WTC11 (cell line): ENCODE results near the gene CYP24A1. TPM values are rescaled to one million over a fixed set of nuclear protein-coding genes. Genes with fewer than 3 reads are reported as not detected.

Source experiments
- ATAC-seq: fragments of 200-7000 bp; cut with Tn5 transposase; 2 replicates; pipeline ENCODE4 v1.10.0; 2021; ENCODE audit warnings: mild to moderate bottlenecking, moderate library complexity
- CTCF ChIA-PET: fragments of 300-600 bp; sonication (Branson Sonifier 250); formaldehyde crosslinking; loops from one replicate; lab custom pipeline; 2021; ENCODE audit warnings: antibody characterized with exemption; lab: Charles Lee
- POLR2A ChIA-PET: fragments of 350-600 bp; sonication (Branson Sonifier 250); formaldehyde crosslinking; loops from one replicate; lab custom pipeline; 2021; ENCODE audit warnings: antibody characterized with exemption; lab: Charles Lee
- DNase-seq: peaks from one replicate; pipeline ENCODE4 v3.0.0; 2021; ENCODE audit warnings: low spot score
- H3K27ac Mint-ChIP-seq: 2 replicates; pipeline ENCODE4 v1.8.0; 2021; ENCODE audit warnings: mixed read lengths
- H3K27me3 Mint-ChIP-seq: 2 replicates; pipeline ENCODE4 v1.8.0; 2021; ENCODE audit warnings: low read depth, mild to moderate bottlenecking, moderate library complexity, mixed read lengths
- H3K36me3 Mint-ChIP-seq: 2 replicates; pipeline ENCODE4 v1.8.0; 2021; ENCODE audit warnings: mixed read lengths
- H3K4me1 Mint-ChIP-seq: 2 replicates; pipeline ENCODE4 v1.8.0; 2022; ENCODE audit warnings: mixed read lengths
- H3K4me3 Mint-ChIP-seq: 2 replicates; pipeline ENCODE4 v1.8.0; 2021; ENCODE audit warnings: mild to moderate bottlenecking, moderate library complexity, mixed read lengths
- H3K9me3 Mint-ChIP-seq: 2 replicates; pipeline ENCODE4 v1.8.0; 2021; ENCODE audit warnings: mixed read lengths
- EMX1 ChIP-seq: fragments of 250-450 bp; sonication (Bioruptor Pico); IDR thresholded peaks from 2 replicates; pipeline ENCODE4 v1.8.0; 2021; ENCODE audit warnings: mild to moderate bottlenecking
- GRHL2 ChIP-seq: fragments of 250-450 bp; sonication (Bioruptor Pico); IDR thresholded peaks from 2 replicates; pipeline ENCODE4 v1.8.0; 2022; ENCODE audit warnings: mild to moderate bottlenecking, moderate library complexity; ENCODE audit not compliant: insufficient replicate concordance, severe bottlenecking
- KAT7 ChIP-seq: sonication (generic); formaldehyde crosslinking; IDR thresholded peaks from 2 replicates; pipeline ENCODE4 v1.8.1; 2023; ENCODE audit warnings: missing genetic modification reagents, mild to moderate bottlenecking, borderline replicate concordance
- NR3C1 ChIP-seq: sonication (generic); formaldehyde crosslinking; conservative IDR thresholded peaks from 2 replicates; pipeline ENCODE4 v1.8.1; 2023; ENCODE audit warnings: low read depth, mild to moderate bottlenecking, missing genetic modification reagents
- ZBTB21 ChIP-seq: sonication (generic); formaldehyde crosslinking; IDR thresholded peaks from 2 replicates; pipeline ENCODE4 v1.8.1; 2023; ENCODE audit warnings: mild to moderate bottlenecking, missing genetic modification reagents, borderline replicate concordance
- ZNF121 ChIP-seq: sonication (generic); formaldehyde crosslinking; IDR thresholded peaks from 2 replicates; pipeline ENCODE4 v1.8.0; 2023; ENCODE audit warnings: missing genetic modification reagents
- ZNF396 ChIP-seq: fragments of 250-450 bp; sonication (Bioruptor Pico); IDR thresholded peaks from 2 replicates; pipeline ENCODE4 v1.8.0; 2021; ENCODE audit warnings: mild to moderate bottlenecking, moderate library complexity, borderline replicate concordance
- ZNF671 ChIP-seq: fragments of 250-450 bp; sonication (Bioruptor Pico); IDR thresholded peaks from 2 replicates; pipeline ENCODE4 v1.8.0; 2021; ENCODE audit warnings: mild to moderate bottlenecking
- total RNA-seq: library from RNA; stranded (reverse); gene quantifications from 3 replicates; pipeline ENCODE4 v1.2.3, GENCODE V29; 2021
- TF ChIP-seq, protein P1 (sequence below): fragments of 250-450 bp; sonication (Bioruptor Pico); IDR thresholded peaks from 2 replicates; pipeline ENCODE4 v1.9.0; 2021; ENCODE audit warnings: mild to moderate bottlenecking, borderline replicate concordance
- TF ChIP-seq, protein P2 (sequence below): sonication (generic); formaldehyde crosslinking; IDR thresholded peaks from 2 replicates; pipeline ENCODE4 v1.8.0; 2022; ENCODE audit warnings: missing genetic modification reagents
- TF ChIP-seq, protein P3 (sequence below): sonication (generic); formaldehyde crosslinking; IDR thresholded peaks from 2 replicates; pipeline ENCODE4 v1.8.1; 2023; ENCODE audit warnings: mild to moderate bottlenecking, missing genetic modification reagents
- TF ChIP-seq, protein P4 (sequence below): sonication (generic); formaldehyde crosslinking; IDR thresholded peaks from 2 replicates; pipeline ENCODE4 v1.8.1; 2023; ENCODE audit warnings: mild to moderate bottlenecking, moderate library complexity, missing genetic modification reagents
- TF ChIP-seq, protein P5 (sequence below): fragments of 250-450 bp; sonication (Bioruptor Pico); IDR thresholded peaks from 2 replicates; pipeline ENCODE4 v2.1.2; 2022; ENCODE audit warnings: mild to moderate bottlenecking, moderate library complexity
- TF ChIP-seq, protein P6 (sequence below): fragments of 250-450 bp; sonication (Bioruptor Pico); conservative IDR thresholded peaks from 2 replicates; pipeline ENCODE4 v1.9.0; 2021; ENCODE audit warnings: mild to moderate bottlenecking
- TF ChIP-seq, protein P7 (sequence below): sonication (generic); formaldehyde crosslinking; IDR thresholded peaks from 2 replicates; pipeline ENCODE4 v1.8.0; 2022; ENCODE audit warnings: mild to moderate bottlenecking, missing genetic modification reagents
- TF ChIP-seq, protein P8 (sequence below): fragments of 250-450 bp; sonication (Bioruptor Pico); IDR thresholded peaks from 2 replicates; pipeline ENCODE4 v1.9.0; 2021; ENCODE audit warnings: moderate library complexity, mild to moderate bottlenecking, inconsistent platforms, borderline replicate concordance

CYP24A1 gene
- total RNA-seq, 1 experiment from 2014 or later = not detected

DNA sequence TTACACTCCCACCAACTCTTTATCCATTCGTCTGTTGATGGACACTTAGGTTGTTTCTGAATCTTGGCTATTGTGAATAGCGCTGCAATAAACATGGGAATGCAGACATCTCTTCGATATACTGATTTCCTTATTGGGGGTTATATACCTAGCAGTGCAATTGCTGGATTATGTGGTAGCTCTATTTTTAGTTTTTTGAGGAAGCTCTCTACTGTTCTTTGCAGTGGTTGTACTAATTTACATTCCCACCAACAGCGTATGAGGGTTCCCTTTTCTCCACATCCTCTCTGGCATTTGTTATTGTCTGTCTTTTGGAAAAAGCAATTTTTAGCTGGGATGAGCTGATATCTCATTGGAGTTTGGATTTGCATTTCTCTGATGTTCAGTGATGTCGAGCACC lies 29.5 kb upstream of the CYP24A1 start (continued):
- TF ChIP-seq, protein P1, sequence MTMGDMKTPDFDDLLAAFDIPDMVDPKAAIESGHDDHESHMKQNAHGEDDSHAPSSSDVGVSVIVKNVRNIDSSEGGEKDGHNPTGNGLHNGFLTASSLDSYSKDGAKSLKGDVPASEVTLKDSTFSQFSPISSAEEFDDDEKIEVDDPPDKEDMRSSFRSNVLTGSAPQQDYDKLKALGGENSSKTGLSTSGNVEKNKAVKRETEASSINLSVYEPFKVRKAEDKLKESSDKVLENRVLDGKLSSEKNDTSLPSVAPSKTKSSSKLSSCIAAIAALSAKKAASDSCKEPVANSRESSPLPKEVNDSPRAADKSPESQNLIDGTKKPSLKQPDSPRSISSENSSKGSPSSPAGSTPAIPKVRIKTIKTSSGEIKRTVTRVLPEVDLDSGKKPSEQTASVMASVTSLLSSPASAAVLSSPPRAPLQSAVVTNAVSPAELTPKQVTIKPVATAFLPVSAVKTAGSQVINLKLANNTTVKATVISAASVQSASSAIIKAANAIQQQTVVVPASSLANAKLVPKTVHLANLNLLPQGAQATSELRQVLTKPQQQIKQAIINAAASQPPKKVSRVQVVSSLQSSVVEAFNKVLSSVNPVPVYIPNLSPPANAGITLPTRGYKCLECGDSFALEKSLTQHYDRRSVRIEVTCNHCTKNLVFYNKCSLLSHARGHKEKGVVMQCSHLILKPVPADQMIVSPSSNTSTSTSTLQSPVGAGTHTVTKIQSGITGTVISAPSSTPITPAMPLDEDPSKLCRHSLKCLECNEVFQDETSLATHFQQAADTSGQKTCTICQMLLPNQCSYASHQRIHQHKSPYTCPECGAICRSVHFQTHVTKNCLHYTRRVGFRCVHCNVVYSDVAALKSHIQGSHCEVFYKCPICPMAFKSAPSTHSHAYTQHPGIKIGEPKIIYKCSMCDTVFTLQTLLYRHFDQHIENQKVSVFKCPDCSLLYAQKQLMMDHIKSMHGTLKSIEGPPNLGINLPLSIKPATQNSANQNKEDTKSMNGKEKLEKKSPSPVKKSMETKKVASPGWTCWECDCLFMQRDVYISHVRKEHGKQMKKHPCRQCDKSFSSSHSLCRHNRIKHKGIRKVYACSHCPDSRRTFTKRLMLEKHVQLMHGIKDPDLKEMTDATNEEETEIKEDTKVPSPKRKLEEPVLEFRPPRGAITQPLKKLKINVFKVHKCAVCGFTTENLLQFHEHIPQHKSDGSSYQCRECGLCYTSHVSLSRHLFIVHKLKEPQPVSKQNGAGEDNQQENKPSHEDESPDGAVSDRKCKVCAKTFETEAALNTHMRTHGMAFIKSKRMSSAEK (CRISPR knock-in tag) = no peak
- TF ChIP-seq, protein P2, sequence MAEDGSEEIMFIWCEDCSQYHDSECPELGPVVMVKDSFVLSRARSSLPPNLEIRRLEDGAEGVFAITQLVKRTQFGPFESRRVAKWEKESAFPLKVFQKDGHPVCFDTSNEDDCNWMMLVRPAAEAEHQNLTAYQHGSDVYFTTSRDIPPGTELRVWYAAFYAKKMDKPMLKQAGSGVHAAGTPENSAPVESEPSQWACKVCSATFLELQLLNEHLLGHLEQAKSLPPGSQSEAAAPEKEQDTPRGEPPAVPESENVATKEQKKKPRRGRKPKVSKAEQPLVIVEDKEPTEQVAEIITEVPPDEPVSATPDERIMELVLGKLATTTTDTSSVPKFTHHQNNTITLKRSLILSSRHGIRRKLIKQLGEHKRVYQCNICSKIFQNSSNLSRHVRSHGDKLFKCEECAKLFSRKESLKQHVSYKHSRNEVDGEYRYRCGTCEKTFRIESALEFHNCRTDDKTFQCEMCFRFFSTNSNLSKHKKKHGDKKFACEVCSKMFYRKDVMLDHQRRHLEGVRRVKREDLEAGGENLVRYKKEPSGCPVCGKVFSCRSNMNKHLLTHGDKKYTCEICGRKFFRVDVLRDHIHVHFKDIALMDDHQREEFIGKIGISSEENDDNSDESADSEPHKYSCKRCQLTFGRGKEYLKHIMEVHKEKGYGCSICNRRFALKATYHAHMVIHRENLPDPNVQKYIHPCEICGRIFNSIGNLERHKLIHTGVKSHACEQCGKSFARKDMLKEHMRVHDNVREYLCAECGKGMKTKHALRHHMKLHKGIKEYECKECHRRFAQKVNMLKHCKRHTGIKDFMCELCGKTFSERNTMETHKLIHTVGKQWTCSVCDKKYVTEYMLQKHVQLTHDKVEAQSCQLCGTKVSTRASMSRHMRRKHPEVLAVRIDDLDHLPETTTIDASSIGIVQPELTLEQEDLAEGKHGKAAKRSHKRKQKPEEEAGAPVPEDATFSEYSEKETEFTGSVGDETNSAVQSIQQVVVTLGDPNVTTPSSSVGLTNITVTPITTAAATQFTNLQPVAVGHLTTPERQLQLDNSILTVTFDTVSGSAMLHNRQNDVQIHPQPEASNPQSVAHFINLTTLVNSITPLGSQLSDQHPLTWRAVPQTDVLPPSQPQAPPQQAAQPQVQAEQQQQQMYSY (CRISPR knock-in tag) = no peak
- TF ChIP-seq EMX1 = no peak
- no peak for TF ChIP-seq GRHL2 (CRISPR knock-in tag)
- TF ChIP-seq KAT7 = no peak
- TF ChIP-seq, protein P3, sequence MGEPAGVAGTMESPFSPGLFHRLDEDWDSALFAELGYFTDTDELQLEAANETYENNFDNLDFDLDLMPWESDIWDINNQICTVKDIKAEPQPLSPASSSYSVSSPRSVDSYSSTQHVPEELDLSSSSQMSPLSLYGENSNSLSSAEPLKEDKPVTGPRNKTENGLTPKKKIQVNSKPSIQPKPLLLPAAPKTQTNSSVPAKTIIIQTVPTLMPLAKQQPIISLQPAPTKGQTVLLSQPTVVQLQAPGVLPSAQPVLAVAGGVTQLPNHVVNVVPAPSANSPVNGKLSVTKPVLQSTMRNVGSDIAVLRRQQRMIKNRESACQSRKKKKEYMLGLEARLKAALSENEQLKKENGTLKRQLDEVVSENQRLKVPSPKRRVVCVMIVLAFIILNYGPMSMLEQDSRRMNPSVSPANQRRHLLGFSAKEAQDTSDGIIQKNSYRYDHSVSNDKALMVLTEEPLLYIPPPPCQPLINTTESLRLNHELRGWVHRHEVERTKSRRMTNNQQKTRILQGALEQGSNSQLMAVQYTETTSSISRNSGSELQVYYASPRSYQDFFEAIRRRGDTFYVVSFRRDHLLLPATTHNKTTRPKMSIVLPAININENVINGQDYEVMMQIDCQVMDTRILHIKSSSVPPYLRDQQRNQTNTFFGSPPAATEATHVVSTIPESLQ (CRISPR knock-in tag) = no peak
- TF ChIP-seq ZNF396 (CRISPR knock-in tag) = no peak
- TF ChIP-seq NR3C1 (CRISPR knock-in tag) = no peak
- TF ChIP-seq, protein P4, sequence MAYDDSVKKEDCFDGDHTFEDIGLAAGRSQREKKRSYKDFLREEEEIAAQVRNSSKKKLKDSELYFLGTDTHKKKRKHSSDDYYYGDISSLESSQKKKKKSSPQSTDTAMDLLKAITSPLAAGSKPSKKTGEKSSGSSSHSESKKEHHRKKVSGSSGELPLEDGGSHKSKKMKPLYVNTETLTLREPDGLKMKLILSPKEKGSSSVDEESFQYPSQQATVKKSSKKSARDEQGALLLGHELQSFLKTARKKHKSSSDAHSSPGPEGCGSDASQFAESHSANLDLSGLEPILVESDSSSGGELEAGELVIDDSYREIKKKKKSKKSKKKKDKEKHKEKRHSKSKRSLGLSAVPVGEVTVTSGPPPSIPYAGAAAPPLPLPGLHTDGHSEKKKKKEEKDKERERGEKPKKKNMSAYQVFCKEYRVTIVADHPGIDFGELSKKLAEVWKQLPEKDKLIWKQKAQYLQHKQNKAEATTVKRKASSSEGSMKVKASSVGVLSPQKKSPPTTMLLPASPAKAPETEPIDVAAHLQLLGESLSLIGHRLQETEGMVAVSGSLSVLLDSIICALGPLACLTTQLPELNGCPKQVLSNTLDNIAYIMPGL (CRISPR knock-in tag) = no peak
- TF ChIP-seq, protein P5, sequence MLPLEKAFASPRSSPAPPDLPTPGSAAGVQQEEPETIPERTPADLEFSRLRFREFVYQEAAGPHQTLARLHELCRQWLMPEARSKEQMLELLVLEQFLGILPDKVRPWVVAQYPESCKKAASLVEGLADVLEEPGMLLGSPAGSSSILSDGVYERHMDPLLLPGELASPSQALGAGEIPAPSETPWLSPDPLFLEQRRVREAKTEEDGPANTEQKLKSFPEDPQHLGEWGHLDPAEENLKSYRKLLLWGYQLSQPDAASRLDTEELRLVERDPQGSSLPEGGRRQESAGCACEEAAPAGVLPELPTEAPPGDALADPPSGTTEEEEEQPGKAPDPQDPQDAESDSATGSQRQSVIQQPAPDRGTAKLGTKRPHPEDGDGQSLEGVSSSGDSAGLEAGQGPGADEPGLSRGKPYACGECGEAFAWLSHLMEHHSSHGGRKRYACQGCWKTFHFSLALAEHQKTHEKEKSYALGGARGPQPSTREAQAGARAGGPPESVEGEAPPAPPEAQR (CRISPR knock-in tag) = no peak
- TF ChIP-seq, all 79 proteins: peak for 0

DNA sequence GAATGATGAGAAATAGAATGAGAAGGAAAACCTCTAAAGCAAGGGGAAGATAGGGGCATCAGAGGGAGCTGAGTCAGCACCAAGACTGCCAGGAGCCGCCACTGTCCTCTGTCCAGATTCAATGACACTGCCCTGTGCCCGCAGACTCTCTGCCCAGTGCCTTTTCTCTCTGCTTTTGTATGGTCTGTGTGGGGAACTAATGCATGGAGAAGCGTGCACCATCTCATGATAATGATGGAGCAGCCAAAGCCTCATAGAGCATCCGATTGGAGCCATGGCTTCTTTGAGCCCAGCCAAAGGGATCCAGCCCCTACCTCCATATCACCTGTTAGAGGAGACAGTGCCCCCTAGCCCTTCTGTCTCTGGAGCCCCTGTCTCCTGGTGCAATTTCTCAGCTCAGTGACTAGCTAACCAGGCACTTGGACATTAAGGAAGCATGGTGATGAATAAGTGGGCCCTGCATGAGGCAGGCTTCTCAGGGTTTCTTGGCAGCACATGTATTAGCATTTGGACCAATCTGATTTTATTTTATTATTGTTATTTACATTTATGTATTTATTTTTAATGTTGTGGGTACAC lies 27.6 kb upstream of the CYP24A1 start:
- Mint-ChIP-seq H3K27ac (no peak overlapping the region), H3K9me3 (no peaks in the 10 kb centered on the region), H3K4me1 (peaks cover 24% of the 10 kb centered on the region), H3K36me3 (no peaks in the 10 kb centered on the region), H3K4me3 (no peak overlapping the region), H3K27me3 (no peaks in the 10 kb centered on the region)
- DNase-seq = no peak
- POLR2A ChIA-PET = no interaction called here
- CTCF ChIA-PET = interaction anchor here (0.6 to 2.6 kb wide), 9 partner anchors 13 to 447 kb away, joined by 3 to 10 read pairs (median 4); no protein-coding TSS in a partner anchor
- ATAC-seq = peak; percentile 44
- TF ChIP-seq KAT7 (no peak), GRHL2 (CRISPR knock-in tag) (no peak), ZBTB21 (CRISPR knock-in tag) (no peak), ZNF671 (no peak), ZNF121 (CRISPR knock-in tag) (no peak)
- TF ChIP-seq, protein P6, sequence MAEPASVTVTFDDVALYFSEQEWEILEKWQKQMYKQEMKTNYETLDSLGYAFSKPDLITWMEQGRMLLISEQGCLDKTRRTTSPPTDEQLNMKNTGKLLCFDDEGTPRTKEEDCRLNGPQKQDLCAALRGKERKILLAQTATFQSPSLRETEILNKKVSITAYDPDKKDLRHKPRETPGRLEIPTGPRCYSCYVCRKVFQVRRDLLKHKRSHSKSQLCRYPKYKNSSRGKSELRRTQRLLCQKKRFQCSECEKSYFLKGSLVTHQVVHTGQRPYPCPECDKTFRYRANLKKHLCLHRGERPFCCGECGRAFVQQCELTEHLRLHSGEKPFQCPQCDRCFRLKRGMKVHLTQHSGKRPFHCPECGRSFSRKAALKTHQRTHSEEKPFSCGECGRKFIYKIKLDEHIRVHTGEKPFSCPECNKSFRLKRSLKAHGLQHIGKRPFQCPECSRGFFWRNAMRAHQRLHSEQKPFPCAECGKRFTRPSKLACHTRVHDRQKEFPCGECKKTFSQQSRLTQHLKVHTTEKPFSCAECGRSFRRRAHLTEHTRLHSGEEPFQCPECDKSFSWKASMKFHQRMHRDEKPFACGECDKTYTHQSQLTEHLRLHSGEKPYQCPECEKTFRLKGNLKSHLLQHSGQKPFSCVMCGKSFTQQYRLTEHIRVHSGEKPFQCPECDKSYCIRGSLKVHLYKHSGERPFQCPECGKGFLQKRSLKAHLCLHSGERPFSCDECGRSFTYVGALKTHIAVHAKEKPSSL (CRISPR knock-in tag) = no peak
- TF ChIP-seq, protein P7, sequence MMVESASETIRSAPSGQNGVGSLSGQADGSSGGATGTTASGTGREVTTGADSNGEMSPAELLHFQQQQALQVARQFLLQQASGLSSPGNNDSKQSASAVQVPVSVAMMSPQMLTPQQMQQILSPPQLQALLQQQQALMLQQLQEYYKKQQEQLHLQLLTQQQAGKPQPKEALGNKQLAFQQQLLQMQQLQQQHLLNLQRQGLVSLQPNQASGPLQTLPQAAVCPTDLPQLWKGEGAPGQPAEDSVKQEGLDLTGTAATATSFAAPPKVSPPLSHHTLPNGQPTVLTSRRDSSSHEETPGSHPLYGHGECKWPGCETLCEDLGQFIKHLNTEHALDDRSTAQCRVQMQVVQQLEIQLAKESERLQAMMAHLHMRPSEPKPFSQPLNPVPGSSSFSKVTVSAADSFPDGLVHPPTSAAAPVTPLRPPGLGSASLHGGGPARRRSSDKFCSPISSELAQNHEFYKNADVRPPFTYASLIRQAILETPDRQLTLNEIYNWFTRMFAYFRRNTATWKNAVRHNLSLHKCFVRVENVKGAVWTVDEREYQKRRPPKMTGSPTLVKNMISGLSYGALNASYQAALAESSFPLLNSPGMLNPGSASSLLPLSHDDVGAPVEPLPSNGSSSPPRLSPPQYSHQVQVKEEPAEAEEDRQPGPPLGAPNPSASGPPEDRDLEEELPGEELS (CRISPR knock-in tag) = no peak
- TF ChIP-seq, protein P8, sequence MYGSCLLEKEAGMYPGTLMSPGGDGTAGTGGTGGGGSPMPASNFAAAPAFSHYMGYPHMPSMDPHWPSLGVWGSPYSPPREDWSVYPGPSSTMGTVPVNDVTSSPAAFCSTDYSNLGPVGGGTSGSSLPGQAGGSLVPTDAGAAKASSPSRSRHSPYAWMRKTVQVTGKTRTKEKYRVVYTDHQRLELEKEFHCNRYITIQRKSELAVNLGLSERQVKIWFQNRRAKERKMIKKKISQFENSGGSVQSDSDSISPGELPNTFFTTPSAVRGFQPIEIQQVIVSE (CRISPR knock-in tag) = no peak
